ENCODE measurements around the gene ZSCAN5A.
"Not testable (repeated sequence)": the region's sequence is repeated elsewhere in the genome, so short reads cannot be mapped to it uniquely, and the experiment has no call there.

The ZSCAN5A gene, protein sequence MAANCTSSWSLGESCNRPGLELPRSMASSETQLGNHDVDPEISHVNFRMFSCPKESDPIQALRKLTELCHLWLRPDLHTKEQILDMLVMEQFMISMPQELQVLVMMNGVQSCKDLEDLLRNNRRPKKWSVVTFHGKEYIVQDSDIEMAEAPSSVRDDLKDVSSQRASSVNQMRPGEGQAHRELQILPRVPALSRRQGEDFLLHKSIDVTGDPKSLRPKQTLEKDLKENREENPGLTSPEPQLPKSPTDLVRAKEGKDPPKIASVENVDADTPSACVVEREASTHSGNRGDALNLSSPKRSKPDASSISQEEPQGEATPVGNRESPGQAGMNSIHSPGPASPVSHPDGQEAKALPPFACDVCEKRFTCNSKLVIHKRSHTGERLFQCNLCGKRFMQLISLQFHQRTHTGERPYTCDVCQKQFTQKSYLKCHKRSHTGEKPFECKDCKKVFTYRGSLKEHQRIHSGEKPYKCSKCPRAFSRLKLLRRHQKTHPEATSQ
- 5.0 to 6.3 reads per million in 2 donors for total RNA-seq

DNA sequence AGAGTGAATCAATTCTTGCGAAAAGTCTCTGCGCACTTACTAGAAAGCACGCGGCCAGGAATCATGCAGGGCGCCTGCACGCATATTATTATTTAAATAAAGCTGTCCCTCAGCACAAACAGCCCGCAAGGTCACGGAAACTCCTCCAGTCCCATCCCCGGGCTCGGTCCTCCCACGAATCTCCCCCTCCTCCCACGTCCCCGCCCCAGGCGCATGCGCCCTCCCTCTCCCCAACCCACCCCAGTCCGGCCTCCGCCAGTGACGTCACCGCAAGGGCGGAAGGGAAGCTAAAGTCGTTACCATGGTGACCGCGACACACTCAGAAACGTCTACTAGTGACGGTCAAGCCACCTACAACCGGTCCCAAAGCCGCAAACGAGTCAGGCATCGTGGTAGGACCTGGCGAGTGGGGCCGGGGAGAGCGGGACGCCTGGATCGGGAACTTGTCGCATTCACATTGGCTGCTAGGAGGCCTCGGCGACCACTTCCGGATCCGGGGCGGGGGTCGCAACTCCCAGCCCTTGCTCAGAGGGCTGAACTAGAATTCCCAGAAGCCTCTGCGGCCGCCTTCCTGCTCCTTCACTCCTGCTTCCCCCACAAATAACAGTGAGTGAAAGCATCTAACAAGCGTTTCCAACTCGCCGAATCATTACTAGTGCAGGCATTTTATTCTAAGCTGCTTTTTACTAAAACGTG, at the start of gene ZSCAN5A:
Gene ZSCAN5A (minus strand): TSS at position 459 of the 696 bp plus-strand sequence. CDS start 89,793 bp downstream, outside the sequence.
- DNase-seq, result peak; percentile 95 to 98 (median 97)

DNA sequence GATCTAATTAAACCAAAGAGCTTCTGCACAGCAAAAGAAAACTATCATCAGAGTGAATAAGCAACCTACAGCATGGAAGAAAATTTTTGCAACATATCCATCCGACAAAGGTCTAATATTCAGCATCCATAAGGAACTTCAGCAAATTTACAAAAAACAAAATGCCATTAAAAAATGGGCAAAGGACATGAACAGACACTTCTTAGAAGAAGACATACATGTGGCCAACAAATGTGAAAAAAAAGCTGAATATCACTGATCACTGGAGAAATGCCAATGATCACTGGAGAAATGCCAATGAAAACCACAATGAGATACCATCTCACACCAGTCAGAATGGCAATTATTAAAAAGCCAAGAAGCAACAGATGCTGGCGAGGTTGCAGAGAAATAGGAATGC, 46.2 kb upstream of the ZSCAN5A start:
- no peak for DNase-seq

DNA sequence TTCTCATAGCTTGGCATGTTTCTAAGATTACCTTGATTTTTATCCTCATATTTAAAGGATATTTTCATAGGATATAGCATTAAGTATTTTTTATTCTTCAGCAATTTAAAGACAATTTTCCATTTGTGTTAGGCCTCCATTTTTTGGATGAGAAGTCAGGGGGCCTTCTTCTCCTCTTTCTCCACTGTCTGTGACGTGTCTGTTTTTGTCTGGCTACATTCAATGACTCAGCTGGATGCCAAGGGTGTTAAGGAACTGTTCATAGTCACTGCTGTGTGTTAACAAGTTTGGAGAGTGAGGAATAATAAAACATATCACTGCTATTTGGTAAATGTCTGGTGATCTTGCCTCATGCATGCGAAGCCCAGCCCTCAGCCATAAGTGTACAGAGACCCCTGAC, 42.3 kb upstream of the ZSCAN5A start:
- no peak for DNase-seq

DNA sequence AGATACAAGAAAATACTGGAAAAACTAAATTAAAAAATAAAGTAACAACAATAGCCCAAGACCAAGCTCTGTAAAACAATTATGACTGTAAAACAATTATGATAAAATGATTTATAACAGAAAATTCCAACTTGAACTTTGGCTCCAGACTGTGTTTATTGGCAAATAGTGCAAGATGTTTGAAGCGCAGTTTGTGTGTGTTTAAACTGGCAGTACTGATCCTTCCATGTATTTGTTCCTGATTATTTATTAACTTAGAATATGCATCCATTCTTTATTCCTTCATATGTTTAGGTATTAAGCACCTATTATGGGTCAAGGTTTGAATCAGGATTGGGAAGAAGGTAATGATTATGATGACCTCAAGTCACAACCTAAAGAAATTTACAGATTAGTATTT, 40.9 kb upstream of the ZSCAN5A start:
- no peak for DNase-seq

DNA sequence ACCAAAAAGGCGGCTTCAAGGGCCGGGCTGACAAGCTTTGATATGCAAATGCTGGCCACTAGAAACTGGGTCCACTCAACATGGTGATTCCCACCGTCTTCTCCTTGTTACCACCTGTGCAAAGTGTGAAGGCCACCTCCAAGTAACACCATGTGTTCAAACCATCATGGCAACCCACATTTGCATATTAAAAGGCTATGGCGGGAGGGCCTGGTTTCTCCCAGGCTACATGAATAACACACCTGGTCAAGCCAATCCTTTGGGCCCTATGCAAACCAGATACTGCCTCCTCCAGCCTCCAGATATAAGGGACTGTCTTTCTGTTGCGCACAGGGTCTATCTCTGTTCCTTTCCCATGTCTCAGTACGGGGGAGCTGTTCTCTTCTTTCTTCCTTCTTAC, 36.6 kb upstream of the ZSCAN5A start:
- no peak for DNase-seq

DNA sequence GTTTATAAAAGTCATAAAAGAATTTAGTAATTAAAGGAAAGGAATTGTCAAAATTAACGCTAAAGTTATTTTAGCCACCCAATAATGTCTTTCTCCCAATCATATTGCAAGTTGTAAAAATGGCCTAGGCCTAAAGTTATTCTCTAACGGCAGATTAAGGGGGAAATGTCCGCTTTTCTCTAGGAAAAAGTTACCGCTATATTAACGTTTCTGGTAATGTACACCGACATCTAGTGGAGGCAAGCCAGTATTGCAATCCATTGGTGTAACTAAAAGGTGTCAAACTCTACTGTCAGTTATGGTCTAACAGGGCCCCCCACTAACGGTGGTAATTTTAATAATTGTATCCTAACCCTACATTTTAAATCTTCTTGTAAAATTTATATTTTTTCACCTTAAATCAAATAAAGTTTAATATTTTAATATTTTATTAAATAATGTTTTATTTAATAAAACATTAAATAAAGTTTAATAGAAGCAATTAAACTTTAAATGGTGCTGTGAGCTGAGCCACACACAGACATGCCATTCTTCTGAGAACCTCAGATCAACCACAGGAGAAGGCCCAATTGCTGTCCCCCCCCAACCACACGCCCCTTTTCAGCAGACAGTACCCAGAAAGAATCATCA, 35.9 kb upstream of the ZSCAN5A start:
- DNase-seq, result peak in 4 of 5 experiments; percentile 8 to 47 (median 16)

DNA sequence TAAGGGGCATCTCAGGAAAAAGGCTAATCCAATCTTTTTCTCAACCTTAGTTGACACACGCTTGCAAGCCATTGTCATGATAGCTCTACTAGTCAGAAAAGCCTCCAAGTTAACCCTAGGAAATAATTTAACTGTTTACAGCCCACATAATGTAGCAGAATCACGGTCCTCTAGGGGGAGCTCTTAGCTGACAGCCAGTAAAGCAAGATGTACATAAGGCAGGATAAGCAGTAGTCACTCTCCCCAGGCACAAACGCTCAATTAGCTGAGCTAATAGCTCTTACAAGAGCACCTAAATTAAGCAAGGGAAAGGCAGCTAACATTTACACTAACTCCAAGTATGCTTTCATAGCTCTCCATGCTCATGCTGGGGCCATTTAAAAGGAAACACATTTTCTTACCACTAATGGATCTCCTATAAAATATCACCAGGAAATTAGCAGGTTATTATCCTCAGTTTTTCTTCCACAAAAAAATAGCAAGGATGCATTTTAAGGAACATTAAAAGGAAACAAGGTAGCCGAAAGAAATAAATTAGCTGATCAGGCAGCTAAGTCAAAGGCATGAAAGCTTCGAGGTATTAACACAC, 33.7 kb upstream of the ZSCAN5A start:
- DNase-seq, result peak in 1 of 5 experiments; percentile 35

DNA sequence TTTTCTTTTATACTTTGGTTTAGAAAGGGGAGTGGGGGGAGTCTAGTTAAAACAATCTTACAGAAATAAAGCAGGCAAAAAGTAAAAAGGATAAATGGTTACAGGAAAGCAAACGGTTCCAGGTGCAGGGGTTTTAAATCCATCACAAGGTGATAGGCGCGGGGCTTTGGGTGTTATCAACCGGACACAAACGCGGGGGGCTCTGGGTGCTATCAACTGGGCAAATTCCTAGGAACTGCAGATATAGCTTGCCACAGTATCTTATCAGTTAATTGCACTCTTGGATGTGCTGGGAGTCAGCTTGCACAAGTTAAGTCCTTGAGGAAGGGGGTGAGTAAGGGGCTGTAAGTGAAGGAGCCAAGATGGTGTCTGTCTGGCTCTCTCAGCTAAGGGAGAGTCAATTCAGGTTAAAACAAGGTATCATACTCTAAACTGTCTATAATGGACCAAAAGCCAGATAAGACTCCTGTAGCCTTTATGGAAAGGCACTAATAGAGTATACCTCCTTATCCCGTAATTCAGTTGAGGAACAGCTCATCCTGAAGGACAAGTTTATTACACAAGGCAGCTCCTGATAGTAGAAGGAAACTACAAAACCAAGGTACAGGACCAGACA, 32.6 kb upstream of the ZSCAN5A start:
- no peak for DNase-seq

DNA sequence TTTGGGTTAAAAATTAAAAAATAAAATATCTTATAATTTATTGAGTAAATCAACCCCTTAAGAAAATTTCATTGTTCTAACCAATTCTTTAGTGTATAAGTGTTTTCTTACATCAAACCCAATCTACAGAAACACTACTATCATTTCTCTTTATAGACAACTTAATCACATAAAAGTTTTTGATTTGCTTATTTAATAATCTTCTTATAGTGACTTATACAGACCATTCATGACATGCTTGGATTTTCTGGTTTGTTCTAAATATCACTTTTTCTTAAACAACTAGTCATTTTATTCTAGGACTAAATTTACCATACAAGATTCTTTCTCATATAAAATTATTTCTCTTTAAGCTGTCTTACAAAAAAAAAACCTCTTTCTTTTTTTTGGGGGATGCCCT, 27.3 kb upstream of the ZSCAN5A start:
- DNase-seq, result no peak

DNA sequence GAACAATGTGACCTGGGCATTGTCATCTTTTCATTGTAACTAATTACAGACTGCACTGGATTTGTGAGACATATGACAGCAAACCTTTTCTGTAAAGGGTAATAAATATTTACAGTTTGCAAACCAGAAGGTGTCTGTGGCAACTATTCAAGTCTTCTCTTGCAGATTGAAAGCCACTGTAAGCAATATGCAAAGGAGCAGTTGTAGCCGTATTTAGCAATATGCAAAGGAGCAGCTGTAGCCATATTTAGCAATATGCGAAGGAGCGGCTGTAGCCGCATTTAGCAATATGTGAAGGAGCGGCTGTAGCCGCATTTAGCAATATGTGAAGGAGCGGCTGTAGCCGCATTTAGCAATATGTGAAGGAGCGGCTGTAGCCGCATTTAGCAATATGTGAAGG, 24.4 kb upstream of the ZSCAN5A start:
- DNase-seq, result not testable (repeated sequence)

DNA sequence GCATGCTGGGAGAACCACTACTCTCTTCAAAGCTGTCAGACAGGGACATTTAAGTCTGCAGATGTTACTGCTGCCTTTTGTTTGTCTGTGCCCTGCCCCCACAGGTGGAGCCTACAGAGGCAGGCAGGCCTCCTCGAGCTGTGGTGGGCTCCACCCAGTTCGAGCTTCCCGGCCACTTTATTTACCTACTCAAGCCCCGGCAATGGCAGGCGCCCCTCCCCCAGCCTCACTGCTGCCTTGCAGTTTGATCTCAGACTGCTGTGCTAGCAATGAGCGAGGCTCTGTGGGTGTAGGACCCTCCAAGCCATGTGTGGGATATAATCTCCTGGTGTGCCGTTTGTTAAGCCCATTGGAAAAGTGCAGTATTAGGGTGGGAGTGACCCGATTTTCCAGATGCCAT, 22.4 kb upstream of the ZSCAN5A start:
- DNase-seq, result not testable (repeated sequence)

DNA sequence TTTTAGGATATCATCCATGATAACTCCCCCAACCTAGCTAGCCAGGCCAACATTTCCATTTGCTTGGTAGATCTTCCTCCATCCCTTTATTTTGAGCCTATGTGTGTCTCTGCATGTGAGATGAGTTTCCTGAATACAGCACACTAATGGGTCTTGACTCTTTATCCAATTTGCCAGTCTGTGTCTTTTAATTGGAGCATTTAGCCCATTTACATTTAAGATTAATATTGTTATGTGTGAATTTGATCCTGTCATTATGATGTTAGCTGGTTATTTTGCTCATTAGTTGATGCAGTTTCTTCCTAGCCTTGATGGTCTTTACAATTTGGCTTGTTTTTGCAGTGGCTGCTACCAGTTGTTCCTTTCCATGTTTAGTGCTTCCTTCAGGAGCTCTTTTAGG, 20.7 kb upstream of the ZSCAN5A start:
- not testable (repeated sequence) for DNase-seq

DNA sequence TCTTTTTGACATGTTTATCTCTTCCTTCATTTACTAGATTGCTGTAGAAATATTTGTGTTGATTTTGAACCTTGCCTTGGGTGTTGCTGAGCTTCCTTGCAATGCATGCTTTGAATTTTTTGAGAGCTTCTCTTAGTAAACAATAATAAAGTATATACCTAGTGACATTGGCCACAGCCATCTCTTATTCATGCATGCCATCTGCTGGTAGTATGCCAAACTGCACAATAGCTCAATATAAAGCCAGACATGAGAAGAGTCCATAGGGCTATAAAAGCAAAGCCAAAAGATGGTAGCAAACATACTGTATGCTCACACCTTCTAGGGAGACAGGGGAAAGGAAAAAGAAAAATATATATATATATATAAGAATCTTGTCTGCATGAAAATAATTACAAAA, 18.9 kb upstream of the ZSCAN5A start:
- peak in 3 of 5 experiments; percentile 6 to 55 (median 10) for DNase-seq

DNA sequence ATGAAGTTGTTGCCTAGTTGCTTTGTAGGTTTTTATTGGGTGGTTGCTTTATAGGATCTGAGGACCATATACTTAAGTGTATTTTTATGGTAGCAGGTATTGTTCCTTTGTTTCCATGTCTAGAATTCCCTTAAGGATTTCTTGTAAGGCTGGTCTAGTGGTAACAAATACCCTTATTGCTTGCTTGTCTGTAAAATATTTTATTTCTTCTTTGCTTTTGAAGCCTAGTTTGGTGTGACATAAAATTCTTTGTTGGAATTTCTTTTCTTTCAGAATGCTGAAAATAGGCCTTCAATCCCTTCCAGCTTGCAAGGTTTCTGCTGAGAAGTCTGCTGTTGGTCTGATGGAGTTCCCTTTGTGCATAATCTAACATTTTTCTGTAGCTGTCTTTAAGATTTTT, 18.1 kb upstream of the ZSCAN5A start:
- no peak for DNase-seq

DNA sequence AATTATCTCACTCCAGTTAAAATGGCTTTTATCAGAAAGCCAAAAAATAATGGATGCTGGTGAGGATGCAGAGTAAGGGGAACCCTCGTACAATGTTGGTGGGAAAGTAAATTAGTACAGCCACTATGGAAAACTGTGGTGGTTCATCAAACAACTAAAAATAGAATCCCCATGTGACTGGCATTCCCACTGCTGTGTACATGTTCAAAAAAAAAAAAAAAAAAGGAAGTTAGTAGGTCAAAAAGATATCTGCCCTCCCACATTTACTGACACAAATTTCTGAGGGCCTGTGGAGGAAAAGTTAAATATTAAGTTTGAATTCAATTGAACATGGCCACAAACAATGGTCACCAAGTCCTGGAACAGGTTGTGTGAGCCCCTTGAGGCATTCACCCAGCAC, 9.8 kb upstream of the ZSCAN5A start:
- no peak for DNase-seq

DNA sequence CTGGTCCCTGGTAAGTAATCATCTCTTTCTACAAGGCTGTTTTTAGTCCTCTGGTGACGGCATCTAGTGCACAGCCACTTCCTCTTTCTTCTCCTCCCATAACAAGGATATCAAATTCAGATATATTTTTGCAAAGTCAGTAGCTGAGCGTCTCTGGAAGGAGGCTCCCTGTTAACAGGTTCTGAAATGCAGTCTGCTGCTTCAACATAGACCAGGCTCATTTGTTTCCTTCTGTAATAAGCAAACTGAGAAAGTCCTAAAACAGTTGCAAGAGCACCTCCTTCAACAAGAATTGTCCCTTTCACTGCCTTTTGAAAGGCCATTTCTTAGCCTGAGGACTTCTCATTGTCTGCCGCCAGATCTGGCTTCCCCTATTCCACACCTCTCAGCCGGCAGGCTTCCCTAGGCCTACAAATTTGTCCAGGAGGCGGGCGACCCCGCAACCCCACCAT, 7.4 kb upstream of the ZSCAN5A start:
- no peak for DNase-seq

DNA sequence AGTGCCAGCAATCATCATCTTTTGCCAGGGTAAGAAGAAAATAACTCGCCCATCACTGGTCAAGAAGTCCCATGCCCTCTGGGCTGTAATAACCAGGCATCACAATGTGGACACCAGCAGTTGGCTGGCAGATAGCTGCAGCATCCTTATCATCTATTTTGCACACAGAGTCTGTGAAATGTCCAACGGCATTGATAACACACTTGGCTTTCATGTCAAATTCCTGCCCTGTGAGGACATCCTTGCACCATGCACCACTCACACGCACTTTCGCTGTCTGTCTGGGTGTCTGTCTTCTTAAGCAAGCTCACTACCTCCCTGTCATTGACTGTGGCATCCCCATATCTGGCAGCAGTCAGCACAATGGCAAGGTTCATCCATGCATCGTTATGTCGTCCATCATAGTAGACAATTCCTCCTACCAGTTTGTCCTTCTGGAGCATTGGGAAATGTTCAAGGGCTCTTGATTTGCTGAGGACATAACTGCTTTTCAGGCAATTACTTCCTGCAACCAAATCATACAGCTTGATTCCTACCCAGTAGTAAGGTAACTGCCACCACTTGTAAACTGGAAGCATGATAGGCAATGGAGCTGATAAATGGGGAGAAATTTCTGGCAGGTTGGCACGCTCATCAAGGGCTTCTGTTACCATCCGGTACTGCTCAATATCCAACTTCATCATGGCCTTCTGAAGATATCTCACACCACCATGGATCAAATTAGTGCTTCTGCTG, 6.8 kb upstream of the ZSCAN5A start:
- no peak for DNase-seq

DNA sequence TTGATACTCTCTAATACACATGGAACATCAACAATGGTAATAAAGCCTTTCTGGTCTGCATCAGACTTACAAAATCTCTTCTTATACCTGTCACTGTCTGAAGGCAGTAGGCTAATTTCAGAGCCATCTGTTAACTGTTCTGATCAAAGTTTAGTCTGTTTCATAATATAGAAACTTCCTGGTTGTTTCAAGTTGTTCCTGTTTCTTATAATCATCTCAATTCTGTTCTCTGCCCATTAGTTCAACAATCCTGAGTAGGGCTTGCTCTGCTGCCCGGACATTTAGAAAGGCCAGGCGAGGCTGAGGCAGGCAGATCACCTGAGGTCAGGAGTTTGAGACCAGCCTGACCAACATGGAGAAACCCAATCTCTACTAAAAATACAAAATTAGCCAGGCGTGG, 5.4 kb upstream of the ZSCAN5A start:
- no peak for DNase-seq

DNA sequence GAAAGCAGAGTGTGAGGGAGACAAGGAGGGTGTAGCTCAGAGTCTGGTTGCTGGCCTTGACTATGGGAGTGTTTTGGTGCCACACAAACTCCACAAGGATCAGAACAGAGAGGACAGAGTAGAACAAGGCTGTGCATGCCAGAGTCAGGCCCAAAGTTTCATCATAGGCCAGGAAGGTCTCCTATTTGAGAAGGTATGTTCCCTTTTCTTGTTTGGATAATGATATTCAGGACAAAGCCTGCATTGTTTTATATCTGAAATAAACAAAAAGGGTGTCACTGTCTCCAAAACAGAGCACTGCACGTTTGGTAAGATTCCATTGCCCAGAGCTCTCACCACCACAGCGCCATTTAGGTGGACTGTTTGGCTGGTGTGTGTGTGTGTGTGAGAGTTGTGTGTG, 3.1 kb upstream of the ZSCAN5A start:
- no peak for DNase-seq

DNA sequence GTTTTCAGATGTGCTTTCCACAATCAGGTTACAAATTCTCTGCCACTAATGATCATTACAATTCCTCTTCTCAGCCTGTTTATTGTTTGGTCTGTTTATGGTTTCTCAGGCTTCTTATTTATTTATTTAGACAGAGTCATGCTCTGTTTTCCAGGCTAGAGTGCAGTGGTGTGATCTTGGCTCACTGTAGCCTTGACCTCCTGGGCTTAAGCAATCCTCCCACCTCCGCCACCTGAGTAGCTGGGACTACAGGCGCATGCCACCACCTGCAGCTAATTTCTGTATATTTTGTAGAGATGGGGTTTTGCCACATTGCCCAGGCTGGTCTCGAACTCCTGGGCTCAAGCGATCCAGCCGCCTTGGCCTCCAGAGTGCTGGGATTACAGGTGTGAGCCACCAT, 2.1 kb upstream of the ZSCAN5A start:
- DNase-seq, result no peak

DNA sequence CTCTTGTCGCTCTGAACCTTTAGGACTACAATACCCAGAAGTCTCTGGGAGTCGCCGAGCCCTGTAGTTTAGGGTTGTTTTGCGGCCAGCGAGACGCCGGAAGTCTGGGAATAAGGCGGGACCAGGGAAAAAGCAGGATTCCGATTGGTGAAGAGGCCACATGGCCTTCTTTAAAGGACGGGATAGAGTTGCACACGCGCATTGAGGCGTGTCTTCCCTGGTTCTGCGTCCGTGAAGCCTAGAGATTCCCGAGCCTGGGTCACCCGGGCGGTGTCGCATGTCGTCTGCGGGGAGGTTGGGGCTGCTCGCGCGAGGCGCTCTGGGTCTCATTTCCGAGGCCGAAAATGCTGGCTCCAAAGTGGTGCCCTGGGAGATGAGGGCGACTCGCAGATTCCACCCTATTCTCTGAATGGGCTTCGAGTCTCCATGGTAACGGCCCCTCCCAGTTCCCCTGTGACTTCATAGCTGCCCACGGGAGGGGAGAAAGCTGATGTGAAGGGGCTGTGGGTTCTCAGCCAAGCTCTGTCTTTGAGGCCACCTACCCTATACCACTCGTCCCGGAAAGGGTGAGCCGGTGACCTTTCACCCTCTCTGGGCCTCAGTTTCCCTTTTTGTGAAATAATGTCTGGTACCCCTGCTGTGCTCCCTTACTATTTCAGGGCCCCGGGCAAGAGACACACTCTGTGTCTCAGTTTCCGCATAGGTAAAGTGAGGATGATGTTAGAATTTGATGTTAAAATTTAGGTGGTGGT, 614 bp upstream of the ZSCAN5A start:
- peak; percentile 55 to 98 (median 85) for DNase-seq
